ENCODE results near the gene ULK1.

ULK1 gene

GRCh38 chr12:131916306-131917138, 22.1 kb downstream of the ULK1 start:
- no peak overlapping the region for H3K4me3 ChIP-seq
- no peak for DNase-seq
- H3K9me3 ChIP-seq, result no peaks in the 10 kb centered on the region
- peaks cover 78 to 99% (median 95%) of the 10 kb centered on the region in 3 donors for H3K36me3 ChIP-seq
- TF ChIP-seq, protein P1, sequence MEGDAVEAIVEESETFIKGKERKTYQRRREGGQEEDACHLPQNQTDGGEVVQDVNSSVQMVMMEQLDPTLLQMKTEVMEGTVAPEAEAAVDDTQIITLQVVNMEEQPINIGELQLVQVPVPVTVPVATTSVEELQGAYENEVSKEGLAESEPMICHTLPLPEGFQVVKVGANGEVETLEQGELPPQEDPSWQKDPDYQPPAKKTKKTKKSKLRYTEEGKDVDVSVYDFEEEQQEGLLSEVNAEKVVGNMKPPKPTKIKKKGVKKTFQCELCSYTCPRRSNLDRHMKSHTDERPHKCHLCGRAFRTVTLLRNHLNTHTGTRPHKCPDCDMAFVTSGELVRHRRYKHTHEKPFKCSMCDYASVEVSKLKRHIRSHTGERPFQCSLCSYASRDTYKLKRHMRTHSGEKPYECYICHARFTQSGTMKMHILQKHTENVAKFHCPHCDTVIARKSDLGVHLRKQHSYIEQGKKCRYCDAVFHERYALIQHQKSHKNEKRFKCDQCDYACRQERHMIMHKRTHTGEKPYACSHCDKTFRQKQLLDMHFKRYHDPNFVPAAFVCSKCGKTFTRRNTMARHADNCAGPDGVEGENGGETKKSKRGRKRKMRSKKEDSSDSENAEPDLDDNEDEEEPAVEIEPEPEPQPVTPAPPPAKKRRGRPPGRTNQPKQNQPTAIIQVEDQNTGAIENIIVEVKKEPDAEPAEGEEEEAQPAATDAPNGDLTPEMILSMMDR (IDR thresholded peaks at IDR 0.05), result no peak
- intact Hi-C loops (cut with DNase I; ENCODE audit: low total_unique reads), result no loop called here
- no peak overlapping the region for H3K27ac ChIP-seq
- peaks cover 6 to 16% (median 13%) of the 10 kb centered on the region in 4 donors for H3K4me1 ChIP-seq
- no peaks in the 10 kb centered on the region for H3K27me3 ChIP-seq

DNA sequence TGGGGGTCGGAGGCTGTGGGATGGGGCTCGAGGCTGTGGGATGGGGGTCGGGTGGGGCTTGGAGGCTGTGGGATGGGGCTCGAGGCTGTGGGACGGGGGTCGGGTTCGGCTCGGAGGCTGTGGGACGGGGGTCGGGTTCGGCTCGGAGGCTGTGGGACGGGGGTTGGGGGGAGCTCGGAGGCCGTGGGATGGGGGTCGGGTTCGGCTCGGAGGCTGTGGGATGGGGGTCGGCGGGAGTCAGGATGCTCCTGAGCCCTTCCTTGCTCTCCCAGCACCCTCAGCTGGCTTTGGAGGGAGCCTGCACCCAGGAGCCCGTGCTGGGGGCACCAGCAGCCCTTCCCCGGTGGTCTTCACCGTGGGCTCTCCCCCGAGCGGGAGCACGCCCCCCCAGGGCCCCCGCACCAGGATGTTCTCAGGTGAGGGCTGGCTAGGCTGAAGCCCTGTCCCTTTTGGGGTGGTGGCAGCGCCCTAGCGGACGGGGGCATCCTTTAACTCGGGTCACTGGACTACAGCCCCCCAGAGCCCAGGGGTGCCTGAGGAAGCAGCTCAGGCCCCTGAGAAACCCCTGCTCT, 22.8 kb downstream of the ULK1 start:
- no peak for DNase-seq
- Histone ChIP-seq H3K9me3 (no peaks in the 10 kb centered on the region), H3K4me3 (no peak overlapping the region), H3K36me3 (peaks cover 76 to 99% (median 90%) of the 10 kb centered on the region in 3 donors), H3K27me3 (no peaks in the 10 kb centered on the region), H3K27ac (no peak overlapping the region), H3K4me1 (peaks cover 4 to 9% (median 8%) of the 10 kb centered on the region in 4 donors)
- intact Hi-C loops (cut with DNase I; ENCODE audit: low total_unique reads), result no loop called here
- TF ChIP-seq, protein P1 (IDR thresholded peaks at IDR 0.05), result no peak

GRCh38 chr12:131917711-131918306, 23.4 kb downstream of the ULK1 start:
- Histone ChIP-seq H3K4me1 (peaks cover 0 to 3% (median 2%) of the 10 kb centered on the region in 4 donors), H3K4me3 (no peak overlapping the region), H3K36me3 (peaks cover 76 to 99% (median 84%) of the 10 kb centered on the region in 3 donors), H3K27ac (no peak overlapping the region), H3K9me3 (no peaks in the 10 kb centered on the region), H3K27me3 (no peaks in the 10 kb centered on the region)
- TF ChIP-seq, protein P1 (IDR thresholded peaks at IDR 0.05), result no peak
- intact Hi-C loops (cut with DNase I; ENCODE audit: low total_unique reads), result no loop called here
- no peak for DNase-seq

DNA sequence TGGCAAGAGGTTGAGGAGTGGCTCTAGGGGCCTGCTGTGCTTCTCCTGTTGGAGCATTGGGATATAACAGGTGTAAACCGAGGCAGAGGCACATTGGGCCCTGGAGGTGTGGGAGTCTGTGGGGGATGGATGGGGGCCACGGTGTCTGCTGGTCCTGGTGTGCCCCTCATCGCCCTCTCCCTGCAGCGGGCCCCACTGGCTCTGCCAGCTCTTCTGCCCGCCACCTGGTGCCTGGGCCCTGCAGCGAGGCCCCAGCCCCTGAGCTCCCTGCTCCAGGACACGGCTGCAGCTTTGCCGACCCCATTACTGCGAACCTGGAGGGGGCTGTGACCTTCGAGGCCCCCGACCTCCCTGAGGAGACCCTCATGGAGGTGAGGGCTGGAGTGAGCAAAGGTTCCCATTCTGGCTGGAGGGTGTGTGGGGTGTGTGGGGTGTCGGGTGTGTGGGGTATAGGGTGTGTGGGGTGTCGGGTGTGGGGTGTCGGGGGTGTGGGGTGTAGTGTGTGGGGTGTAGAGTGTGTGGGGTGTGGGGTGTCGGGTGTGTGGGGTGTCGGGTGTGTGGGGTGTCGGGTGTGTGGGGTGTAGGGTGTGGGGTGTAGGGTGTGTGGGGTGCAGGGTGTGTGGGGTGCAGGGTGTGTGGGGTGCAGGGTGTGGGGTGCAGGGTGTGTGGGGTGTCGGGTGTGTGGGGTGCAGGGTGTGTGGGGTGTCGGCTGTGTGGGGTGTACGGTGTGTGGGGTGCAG, 24.1 kb downstream of the ULK1 start:
- Histone ChIP-seq H3K4me1 (no peaks in the 10 kb centered on the region), H3K36me3 (peaks cover 69 to 98% (median 77%) of the 10 kb centered on the region in 3 donors), H3K9me3 (no peaks in the 10 kb centered on the region), H3K27me3 (no peaks in the 10 kb centered on the region), H3K4me3 (no peak overlapping the region), H3K27ac (no peak overlapping the region)
- DNase-seq, result no peak
- TF ChIP-seq, protein P1 (IDR thresholded peaks at IDR 0.05), result no peak
- intact Hi-C loops (cut with DNase I; ENCODE audit: low total_unique reads), result no loop called here

DNA sequence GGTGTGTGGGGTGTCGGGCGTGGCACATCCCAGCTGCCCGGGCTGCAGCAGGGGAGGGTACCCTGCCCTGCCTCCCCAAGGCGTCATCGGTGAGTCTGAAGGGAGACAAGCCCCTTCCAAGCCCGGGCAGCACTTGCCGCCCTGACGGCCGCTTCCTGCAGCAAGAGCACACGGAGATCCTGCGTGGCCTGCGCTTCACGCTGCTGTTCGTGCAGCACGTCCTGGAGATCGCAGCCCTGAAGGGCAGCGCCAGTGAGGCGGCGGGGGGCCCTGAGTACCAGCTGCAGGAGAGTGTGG, 24.6 kb downstream of the ULK1 start:
- peaks cover 64 to 94% (median 72%) of the 10 kb centered on the region in 3 donors for H3K36me3 ChIP-seq

More for the DNA sequence above, 24.6 kb downstream of the ULK1 start:
- intact Hi-C loops (cut with DNase I; ENCODE audit: low total_unique reads), result no loop called here
- no peaks in the 10 kb centered on the region for H3K27me3 ChIP-seq
- no peak for DNase-seq
- no peak overlapping the region for H3K27ac ChIP-seq
- H3K4me1 ChIP-seq, result peaks cover 0 to 1% (median 0%) of the 10 kb centered on the region in 4 donors
- no peak overlapping the region for H3K4me3 ChIP-seq
- TF ChIP-seq, protein P1 (IDR thresholded peaks at IDR 0.05), result no peak
- no peaks in the 10 kb centered on the region for H3K9me3 ChIP-seq

All from tibial artery (tissue), 4 donors.